Medulla oblongata (tissue), 1 donor: ENCODE results near the gene VSIG2.

Experiments used
- DNase-seq: peaks from one replicate; pipeline ENCODE4 v3.0.0-alpha.2; 2015; ENCODE audit errors: extremely low spot score

The VSIG2 gene

GRCh38 chr11:124724979-124725718, 26.9 kb downstream of the VSIG2 start:
- no peak for DNase-seq

- DNase-seq: no peak
Observed at GRCh38 chr11:124722176-124722575, 29.9 kb downstream of the VSIG2 start.

GRCh38 chr11:124719534-124719933, 32.5 kb downstream of the VSIG2 start:
- DNase-seq: no peak

GRCh38 chr11:124718801-124719200, 33.3 kb downstream of the VSIG2 start:
- no peak for DNase-seq

- DNase-seq: no peak
Observed at GRCh38 chr11:124717786-124718651, 34.0 kb downstream of the VSIG2 start.

GRCh38 chr11:124717421-124717785, 34.7 kb downstream of the VSIG2 start:
- DNase-seq: no peak

GRCh38 chr11:124716591-124716990, 35.5 kb downstream of the VSIG2 start:
- no peak for DNase-seq

- DNase-seq: no peak
Observed at GRCh38 chr11:124712392-124712791, 39.7 kb downstream of the VSIG2 start.

GRCh38 chr11:124707829-124708228, 44.2 kb downstream of the VSIG2 start:
- DNase-seq: no peak

- DNase-seq: no peak
Observed at GRCh38 chr11:124700028-124700427, 52.0 kb downstream of the VSIG2 start.

GRCh38 chr11:124699547-124699946, 52.5 kb downstream of the VSIG2 start:
- DNase-seq: no peak
